Osteoblast (primary cell): ENCODE results near the gene ANTXR2. TPM values are rescaled to one million over a fixed set of nuclear protein-coding genes. Genes with fewer than 3 reads are reported as not detected.
A peak's percentile ranks its signal among the peaks of the same experiment; 100 is the strongest.

Experiments
- DNase-seq: peaks from one replicate; pipeline ENCODE4 v3.0.0; 2011; ENCODE audit warnings: low spot score, mixed read lengths; ENCODE audit not compliant: insufficient read length; ENCODE audit errors: missing footprints
- H2AFZ ChIP-seq: 2 replicates; pipeline ENCODE4 v1.6.0; 2011; ENCODE audit warnings: mild to moderate bottlenecking, low read length
- H3K27ac ChIP-seq: 2 replicates; pipeline ENCODE4 v1.5.1; 2011; ENCODE audit warnings: mild to moderate bottlenecking, low read depth, low read length, moderate library complexity
- H3K27me3 ChIP-seq: 2 replicates; pipeline ENCODE4 v1.6.0; 2012; ENCODE audit warnings: mild to moderate bottlenecking, control low read depth, inconsistent platforms, low read length, moderate library complexity; ENCODE audit not compliant: insufficient read depth
- H3K36me3 ChIP-seq: 2 replicates; pipeline ENCODE4 v1.5.1; 2011; ENCODE audit warnings: mild to moderate bottlenecking, low read length, control low read depth, moderate library complexity; ENCODE audit not compliant: insufficient read depth
- H3K4me1 ChIP-seq: 2 replicates; pipeline ENCODE4 v1.5.1; 2011; ENCODE audit warnings: mild to moderate bottlenecking, low read length, control low read depth, moderate library complexity; ENCODE audit not compliant: insufficient read depth
- H3K4me2 ChIP-seq: 2 replicates; pipeline ENCODE4 v1.6.0; 2011; ENCODE audit warnings: mild to moderate bottlenecking, low read length; ENCODE audit not compliant: insufficient read depth
- H3K4me3 ChIP-seq: fragments of 200-600 bp; sonication (generic); 3 replicates; pipeline ENCODE4 v1.5.1; 2012; ENCODE audit warnings: mild to moderate bottlenecking, low read length, inconsistent platforms; ENCODE audit not compliant: insufficient read depth
- H3K79me2 ChIP-seq: 2 replicates; pipeline ENCODE4 v1.6.0; 2012; ENCODE audit warnings: mild to moderate bottlenecking, low read length, control low read depth, inconsistent platforms; ENCODE audit not compliant: insufficient read depth
- H3K9me3 ChIP-seq: 2 replicates; pipeline ENCODE4 v1.5.1; 2011; ENCODE audit warnings: low read depth, low read length, control low read depth
- H4K20me1 ChIP-seq: 2 replicates; pipeline ENCODE4 v1.6.0; 2012; ENCODE audit warnings: mild to moderate bottlenecking, low read length, control low read depth; ENCODE audit not compliant: insufficient read depth
- CTCF ChIP-seq: IDR thresholded peaks from 2 replicates; pipeline ENCODE4 v1.5.1; 2011; ENCODE audit warnings: mild to moderate bottlenecking, low read depth, low read length, moderate library complexity; ENCODE audit errors: extremely low read depth
- total RNA-seq: library from RNA; depleted of rRNA; stranded (reverse); fragments of >200 nt; gene quantifications from 2 replicates; pipeline ENCODE4 v1.2.3, GENCODE V29; 2012

ANTXR2 gene
- total RNA-seq, 1 donor, result 97.4 TPM

- Histone ChIP-seq H2AFZ (no peak overlapping the region), H3K4me1 (peaks cover 11% of the 10 kb centered on the region), H3K79me2 (no peaks in the 10 kb centered on the region), H3K36me3 (no peaks in the 10 kb centered on the region), H3K4me2 (no peak overlapping the region), H3K27ac (no peak overlapping the region), H4K20me1 (no peaks in the 10 kb centered on the region), H3K9me3 (no peaks in the 10 kb centered on the region), H3K4me3 (no peak overlapping the region), H3K27me3 (no peaks in the 10 kb centered on the region)
- no peak for DNase-seq
- no peak for TF ChIP-seq CTCF
Measured at GRCh38 chr4:80081566-80081965, 8.5 kb upstream of the ANTXR2 start.

- H3K4me2 ChIP-seq, result no peak overlapping the region
- no peaks in the 10 kb centered on the region for H3K27me3 ChIP-seq
- H3K4me3 ChIP-seq, result no peak overlapping the region
- H2AFZ ChIP-seq, result no peak overlapping the region
- H3K4me1 ChIP-seq, result peaks cover 12% of the 10 kb centered on the region
- no peaks in the 10 kb centered on the region for H4K20me1 ChIP-seq
- DNase-seq, result no peak
- no peaks in the 10 kb centered on the region for H3K79me2 ChIP-seq
- no peak overlapping the region for H3K27ac ChIP-seq
- H3K9me3 ChIP-seq, result no peaks in the 10 kb centered on the region
- no peak for TF ChIP-seq CTCF
- H3K36me3 ChIP-seq, result no peaks in the 10 kb centered on the region
Measured at GRCh38 chr4:80079255-80079923, 6.4 kb upstream of the ANTXR2 start.

GRCh38 chr4:80078346-80079092 lies 5.5 kb upstream of the ANTXR2 start:
- Histone ChIP-seq H3K27me3 (no peaks in the 10 kb centered on the region), H4K20me1 (no peaks in the 10 kb centered on the region), H3K4me1 (peaks cover 21% of the 10 kb centered on the region), H3K4me3 (no peak overlapping the region), H3K27ac (no peak overlapping the region), H3K79me2 (no peaks in the 10 kb centered on the region), H3K36me3 (no peaks in the 10 kb centered on the region), H3K4me2 (peak overlapping the region; percentile 33), H3K9me3 (no peaks in the 10 kb centered on the region), H2AFZ (no peak overlapping the region)
- no peak for TF ChIP-seq CTCF
- DNase-seq, result no peak

GRCh38 chr4:80077639-80078038 lies 4.6 kb upstream of the ANTXR2 start:
- Histone ChIP-seq H3K9me3 (no peaks in the 10 kb centered on the region), H3K36me3 (no peaks in the 10 kb centered on the region), H3K27ac (no peak overlapping the region), H3K4me3 (no peak overlapping the region), H3K27me3 (no peaks in the 10 kb centered on the region), H3K4me2 (peak overlapping the region; percentile 33), H3K79me2 (peaks cover 3% of the 10 kb centered on the region), H2AFZ (no peak overlapping the region), H4K20me1 (no peaks in the 10 kb centered on the region), H3K4me1 (peaks cover 24% of the 10 kb centered on the region)
- peak; percentile 82 for DNase-seq
- TF ChIP-seq CTCF, result no peak
